GM19372 (cell line): ENCODE results near the gene PDE2A.

Source experiments
- ATAC-seq: cut with Tn5 transposase; IDR thresholded peaks from one replicate; pipeline ENCODE4 v1.9.1; 2021; ENCODE audit warnings: mild to moderate bottlenecking, low read depth, moderate library complexity; ENCODE audit not compliant: unreplicated experiment

Gene PDE2A

DNA sequence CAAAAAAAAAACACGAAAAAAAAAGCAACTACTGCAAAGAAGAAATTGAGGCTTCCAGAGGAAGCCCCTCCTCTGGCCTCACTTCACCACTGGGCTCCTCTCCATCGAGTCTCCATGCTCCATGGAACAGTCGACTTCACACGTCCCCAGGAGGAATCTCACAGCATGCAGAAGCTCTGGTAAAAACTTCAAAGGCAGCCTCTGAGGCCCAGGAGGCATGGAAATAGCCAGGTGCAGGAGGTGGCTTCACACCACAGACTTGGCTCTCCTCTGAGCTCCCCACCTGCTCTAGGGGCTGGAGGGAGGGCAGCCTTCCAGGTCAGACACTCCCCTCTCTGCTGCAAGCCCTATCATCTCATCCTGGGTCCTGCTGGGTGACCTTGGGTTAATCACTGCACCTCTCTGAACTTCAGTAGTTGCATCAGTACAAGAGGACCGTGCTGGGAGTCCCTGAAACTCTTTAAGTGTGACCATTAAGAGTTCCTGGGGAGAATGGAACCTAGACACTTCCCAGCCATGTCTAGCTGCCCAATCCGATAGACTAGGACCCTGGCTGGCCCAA, 8.2 kb downstream of the PDE2A start:
- no peak for ATAC-seq

GRCh38 chr11:72662036-72662435, 12.2 kb downstream of the PDE2A start:
- ATAC-seq: no peak

DNA sequence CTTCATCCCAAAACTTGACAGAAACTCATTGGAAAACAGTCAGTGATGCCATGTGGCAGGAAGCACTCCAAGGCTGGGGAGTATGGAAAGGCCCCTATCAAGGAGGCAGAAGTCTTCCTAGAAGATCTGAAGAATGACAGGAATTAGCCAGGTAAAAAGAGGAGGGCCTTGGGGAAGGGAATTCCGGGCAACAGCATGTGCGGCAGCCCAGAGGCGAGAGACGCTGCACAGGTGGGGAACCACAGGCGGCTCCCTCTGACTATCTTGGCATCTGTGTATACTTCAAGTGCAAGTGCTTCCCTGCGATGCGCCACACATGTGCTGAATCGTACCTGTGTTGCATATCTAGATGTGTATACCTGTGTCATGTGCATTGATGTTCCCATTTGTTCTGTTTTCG, 12.7 kb downstream of the PDE2A start:
- ATAC-seq: no peak

- no peak for ATAC-seq
Observed at GRCh38 chr11:72658989-72659640, 15.1 kb downstream of the PDE2A start.

GRCh38 chr11:72657411-72658100, 16.7 kb downstream of the PDE2A start:
- no peak for ATAC-seq

- ATAC-seq: no peak
Observed at GRCh38 chr11:72655896-72656464, 18.2 kb downstream of the PDE2A start.

DNA sequence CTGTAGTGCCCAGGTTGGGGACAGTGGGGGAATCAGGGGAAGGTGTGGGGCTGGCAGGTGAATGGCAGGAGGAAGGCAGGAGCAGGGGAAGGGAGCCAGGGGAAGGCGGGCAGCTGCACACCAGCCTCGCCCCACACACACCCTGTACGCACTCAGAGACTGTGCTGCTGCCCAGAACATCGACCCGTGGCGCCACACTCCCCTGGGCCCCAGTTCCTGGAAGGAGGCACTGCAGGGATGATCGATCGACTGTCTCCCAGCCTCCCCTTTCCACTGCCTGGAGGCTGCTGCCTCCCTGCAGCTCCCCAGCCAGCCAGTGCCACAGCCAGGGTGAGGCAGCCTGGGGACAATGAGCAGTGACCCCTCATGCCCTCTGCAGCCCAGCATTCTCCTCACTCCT, 19.2 kb downstream of the PDE2A start:
- no peak for ATAC-seq

DNA sequence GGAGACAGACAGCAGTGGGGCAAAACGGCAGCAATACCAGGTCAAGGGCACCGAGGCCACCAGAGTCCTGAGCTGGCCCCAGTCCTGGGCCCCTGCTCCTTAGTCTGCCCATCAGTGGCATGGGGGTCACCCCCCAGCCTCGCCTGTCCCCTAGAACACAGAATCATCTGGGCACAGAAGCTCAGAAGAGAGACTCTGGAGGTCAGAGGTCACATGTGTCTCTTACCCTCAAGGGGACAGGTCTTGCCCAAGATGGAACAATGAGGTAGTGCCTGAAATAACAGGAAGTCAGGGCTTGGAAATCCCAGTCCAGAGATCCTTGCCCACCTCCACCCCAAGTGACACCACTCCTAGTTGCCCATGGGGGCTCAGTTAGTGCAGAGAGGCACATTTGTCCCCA, 20.6 kb downstream of the PDE2A start:
- no peak for ATAC-seq

DNA sequence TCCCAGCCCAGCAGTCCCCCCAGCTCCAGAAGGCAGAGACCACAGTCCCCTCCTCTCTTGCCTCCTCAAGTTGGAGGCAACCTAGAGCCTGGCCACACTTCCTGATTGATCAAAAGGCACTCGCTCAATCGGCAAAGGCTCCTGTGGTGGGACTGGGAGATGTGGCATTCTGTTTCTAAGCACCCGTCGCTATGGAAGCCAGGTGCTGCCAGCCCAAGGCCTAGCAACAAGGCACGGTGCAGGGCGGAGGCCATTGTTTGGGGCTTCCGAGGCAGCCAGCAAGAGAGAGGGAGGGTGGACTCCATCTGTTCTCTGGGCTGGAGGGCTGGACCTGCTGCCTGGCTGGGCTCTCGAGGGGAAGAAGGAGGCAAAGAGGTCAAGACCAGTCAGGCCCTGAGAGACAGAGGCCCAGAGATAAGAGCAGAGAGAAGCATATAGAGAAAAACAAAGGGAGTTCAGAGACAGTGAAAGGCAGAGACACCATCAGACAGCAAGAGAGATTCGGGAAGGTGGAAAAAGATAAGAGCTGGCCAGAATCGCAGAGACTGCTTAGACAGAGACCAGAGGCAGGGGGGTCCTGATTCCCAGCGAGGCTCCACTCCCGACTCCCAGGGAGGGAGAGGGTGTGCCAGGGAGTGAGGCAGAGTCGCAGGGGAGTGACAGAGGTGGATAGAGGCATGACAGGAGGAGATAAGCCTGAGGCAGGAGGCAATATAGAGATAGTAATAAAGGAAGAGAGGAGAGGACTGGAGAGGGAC, 21.2 kb downstream of the PDE2A start:
- ATAC-seq: no peak

- no peak for ATAC-seq
Observed at GRCh38 chr11:72652133-72652532, 22.1 kb downstream of the PDE2A start.

- no peak for ATAC-seq
Observed at GRCh38 chr11:72649215-72649976, 24.8 kb downstream of the PDE2A start.

DNA sequence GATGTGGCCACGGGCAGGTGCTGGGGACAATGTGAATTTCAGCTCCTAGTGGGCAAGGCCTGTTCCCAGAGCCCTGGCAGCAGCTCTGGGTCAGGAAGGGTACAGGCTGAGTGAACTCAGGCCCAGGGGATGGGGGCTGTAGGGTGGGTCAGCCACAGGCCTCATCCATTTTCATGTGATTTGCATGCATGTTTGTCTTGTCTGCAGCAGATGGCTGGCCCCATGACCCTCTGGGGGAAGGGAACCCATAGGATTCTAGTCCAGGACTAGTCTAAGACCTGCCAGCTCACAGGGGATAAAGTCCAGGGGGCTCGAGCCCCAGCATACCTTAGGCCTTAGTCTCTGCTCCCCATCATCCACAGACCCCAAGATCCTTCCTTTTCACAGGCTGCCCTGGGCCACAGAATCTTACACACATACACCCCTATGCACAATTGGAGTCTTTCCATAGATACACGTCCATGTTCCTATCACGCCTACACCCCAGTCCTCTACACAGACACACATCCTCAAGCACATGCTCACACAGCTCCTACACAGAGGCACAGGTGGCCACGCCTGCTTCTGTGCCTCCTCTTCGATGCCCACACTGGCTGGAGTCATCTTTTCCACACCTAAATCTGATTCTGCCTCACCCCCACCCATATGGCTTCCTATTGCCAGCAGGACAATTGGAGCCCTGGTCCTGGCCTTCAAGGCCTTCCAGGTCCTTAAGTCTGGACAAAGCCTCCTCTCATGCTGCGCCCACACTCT, 25.7 kb downstream of the PDE2A start:
- no peak for ATAC-seq

GRCh38 chr11:72647882-72648281, 26.3 kb downstream of the PDE2A start:
- no peak for ATAC-seq

DNA sequence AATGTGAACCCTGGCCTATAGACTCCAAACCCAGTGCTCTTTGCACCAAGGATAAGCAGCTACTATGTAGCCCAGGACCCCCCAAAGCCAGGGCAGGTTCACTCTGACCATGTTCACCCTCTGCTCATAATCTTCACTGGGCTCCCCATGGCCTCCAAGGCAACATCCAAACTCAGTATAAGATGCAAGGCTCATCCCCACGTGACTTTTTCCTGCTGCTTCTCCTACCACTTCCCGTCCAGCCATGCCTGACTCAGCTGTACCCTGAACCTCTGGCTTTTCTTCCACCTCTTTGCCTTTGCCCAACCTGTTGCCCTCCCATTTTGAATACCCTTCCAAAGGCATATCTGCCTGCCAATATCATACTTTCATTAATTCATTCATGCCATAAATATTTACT, 27.8 kb downstream of the PDE2A start:
- no peak for ATAC-seq

- ATAC-seq: no peak
Observed at GRCh38 chr11:72646024-72646423, 28.2 kb downstream of the PDE2A start.

DNA sequence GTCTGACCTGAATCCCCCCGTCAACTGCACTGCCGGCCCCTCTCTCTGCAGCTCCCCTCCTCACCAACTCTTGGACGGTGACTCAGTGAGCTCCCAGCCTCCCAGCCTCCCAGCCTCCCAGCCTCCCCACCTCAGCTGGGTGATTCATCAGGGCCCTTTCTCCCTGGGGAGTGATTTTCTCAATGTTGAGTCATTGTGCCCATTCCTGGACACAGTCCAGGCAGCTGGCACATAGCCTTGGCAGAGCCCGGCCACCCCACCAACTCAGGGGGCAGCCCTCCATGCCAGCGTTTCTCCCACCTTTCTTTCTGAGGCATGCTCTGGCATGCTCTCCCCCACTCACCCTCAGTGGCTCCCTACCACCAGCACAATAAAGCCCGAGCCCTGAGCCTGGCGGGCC, 30.7 kb downstream of the PDE2A start:
- ATAC-seq: no peak

DNA sequence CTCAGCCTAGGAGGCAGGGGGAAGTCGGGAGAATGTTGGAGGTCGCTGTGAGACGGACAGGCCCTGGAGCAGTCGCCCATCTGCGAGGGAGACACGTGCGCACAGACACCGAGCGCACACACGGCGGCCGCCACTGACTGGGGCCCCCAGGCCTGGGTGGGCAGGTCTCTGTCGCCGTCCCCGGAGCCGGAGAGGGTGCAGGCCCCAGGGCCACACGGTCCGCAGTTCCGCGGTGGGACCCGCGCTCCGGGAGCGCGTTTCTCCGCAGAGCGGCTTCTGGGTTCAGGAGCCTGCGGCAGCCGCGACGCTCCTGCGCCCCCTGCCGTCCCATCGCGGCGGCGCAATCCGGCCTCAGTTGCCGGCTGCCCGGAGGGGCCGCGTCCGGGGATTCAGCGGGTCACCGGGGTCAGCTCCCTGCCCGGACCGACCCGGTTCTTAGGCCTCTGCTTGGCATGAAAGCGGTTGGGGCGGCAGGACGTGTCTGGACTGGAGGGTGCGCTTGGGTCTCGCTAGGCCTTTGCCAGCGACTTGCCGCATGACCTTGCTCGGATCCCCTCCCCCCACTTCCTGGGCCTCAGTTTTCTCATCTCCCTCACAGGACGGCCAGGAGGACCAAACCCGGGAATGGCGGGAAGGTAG, 31.2 kb downstream of the PDE2A start:
- ATAC-seq: no peak

DNA sequence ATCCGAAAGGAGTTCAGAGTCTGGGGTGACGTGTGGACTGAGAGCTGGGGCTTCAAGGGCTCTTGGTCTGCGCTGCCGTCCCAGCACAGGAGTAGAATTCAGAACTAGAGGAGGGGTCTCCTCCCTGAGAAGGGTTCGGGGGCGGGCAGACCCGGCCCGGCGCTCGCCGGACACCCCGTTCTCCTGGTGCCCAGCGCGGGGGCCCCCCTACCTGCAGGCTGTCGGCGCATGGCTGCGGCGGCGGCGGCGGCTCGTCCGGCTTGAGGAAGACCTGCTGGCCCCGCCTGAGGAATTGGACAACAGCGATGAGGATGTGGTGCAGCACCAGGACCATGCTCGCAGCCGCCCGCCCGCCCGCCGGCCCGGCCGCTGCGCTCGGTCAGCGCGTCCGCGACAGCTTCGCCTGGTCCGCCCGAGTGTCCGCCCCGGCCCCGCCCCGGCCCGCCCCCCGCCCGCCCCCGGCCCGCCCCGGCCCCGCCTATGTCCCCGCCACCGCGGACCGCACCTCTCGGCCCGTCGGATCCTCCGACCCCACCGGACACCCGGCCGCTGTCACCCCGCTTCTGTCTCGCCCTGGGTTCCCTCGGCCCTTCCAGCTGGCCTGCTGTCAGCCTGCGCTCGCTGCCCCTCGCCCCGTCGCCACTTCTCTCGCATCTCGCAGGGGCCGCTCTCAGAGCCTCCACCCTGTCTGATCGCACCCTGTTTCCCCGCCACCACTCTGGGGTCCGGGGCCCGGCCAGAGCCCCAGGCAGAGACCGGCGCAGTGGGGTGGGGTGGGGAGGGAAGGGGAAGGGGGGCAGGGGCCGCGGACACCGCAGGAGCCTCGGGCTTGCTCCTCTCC, 32.0 kb downstream of the PDE2A start:
- ATAC-seq: no peak
